ENCODE data around the gene KLHDC10. TPM values are rescaled to one million over a fixed set of nuclear protein-coding genes. Genes with fewer than 3 reads are reported as not detected.
"Not testable (repeated sequence)": the region's sequence is repeated elsewhere in the genome, so short reads cannot be mapped to it uniquely, and the experiment has no call there.

Gene KLHDC10, protein sequence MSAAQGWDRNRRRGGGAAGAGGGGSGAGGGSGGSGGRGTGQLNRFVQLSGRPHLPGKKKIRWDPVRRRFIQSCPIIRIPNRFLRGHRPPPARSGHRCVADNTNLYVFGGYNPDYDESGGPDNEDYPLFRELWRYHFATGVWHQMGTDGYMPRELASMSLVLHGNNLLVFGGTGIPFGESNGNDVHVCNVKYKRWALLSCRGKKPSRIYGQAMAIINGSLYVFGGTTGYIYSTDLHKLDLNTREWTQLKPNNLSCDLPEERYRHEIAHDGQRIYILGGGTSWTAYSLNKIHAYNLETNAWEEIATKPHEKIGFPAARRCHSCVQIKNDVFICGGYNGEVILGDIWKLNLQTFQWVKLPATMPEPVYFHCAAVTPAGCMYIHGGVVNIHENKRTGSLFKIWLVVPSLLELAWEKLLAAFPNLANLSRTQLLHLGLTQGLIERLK
- total RNA-seq, result 18.0 and 20.8 TPM in 2 replicates

GRCh38 chr7:130069978-130070860, at the start of gene KLHDC10:
Gene KLHDC10, plus strand, starts transcription at chr7:130070534. Its CDS starts 110 bp downstream, at chr7:130070644.
- DNase-seq (ENCODE audit: extremely low read depth, low read depth, low spot score), result peak; percentile 95

- no peak for DNase-seq (ENCODE audit: extremely low read depth, low read depth, low spot score)
Observed at GRCh38 chr7:130021105-130021834, 49.1 kb upstream of the KLHDC10 start.

DNA sequence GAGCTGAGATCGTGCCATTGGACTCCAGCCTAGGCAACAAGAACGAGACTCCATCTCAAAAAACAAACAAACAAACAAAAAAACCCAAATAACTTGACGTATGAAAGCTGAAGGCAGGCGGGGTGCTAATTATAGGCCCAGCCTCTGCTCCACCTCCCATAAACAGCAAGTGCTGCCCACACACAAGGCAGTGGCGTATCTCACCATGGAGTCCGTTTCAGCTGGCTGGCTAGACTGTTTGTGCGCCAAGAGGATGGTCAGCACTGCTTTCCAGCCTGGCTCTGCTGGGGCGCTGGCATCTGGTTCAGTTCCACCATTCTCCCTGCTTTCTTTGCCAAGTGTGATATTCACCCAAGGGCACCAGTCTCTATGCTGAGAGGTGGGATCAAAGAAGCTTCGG, 48.2 kb upstream of the KLHDC10 start:
- no peak for DNase-seq (ENCODE audit: extremely low read depth, low read depth, low spot score)

GRCh38 chr7:130022623-130023175, 47.6 kb upstream of the KLHDC10 start:
- no peak for DNase-seq (ENCODE audit: extremely low read depth, low read depth, low spot score)

DNA sequence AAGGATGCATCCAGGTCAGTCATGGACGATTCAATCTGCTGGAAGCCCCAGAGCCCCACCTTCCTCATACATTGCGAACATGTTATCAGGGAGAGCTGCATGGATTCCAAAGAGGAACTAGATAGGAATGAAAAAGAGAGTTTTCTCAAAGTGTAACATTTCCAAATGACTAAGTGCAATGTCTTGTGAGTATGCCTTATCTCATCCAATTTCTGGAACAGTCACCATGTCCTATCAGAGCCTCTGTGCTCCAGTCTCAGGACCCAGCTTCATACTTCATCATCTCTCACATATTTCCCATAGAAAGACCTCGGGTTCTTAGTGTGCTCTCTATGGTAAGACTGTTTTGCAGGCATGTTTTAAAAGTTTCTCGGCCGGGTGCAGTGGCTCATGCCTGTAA, 45.9 kb upstream of the KLHDC10 start:
- no peak for DNase-seq (ENCODE audit: extremely low read depth, low read depth, low spot score)

- DNase-seq (ENCODE audit: extremely low read depth, low read depth, low spot score), result no peak
Observed at GRCh38 chr7:130032698-130033097, 37.6 kb upstream of the KLHDC10 start.

DNA sequence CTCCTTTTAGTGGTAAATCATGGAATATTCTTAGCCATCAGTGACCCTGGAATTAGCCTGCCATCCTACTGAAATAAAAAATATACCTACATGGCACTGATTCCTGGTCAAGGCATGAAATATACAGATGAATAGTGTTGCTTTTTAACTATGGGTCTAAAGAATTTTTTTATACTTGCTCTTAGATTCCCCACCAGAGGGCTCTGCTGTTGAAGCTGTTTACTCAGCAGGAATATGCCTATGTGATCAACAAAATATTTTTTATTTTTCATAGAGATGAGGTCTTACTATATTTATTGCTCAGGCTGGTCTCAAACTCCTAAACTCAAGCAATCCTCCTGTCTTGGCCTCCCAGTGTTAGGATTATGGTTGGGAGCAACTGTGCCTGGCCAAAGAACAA, 32.6 kb upstream of the KLHDC10 start:
- no peak for DNase-seq (ENCODE audit: extremely low read depth, low read depth, low spot score)

DNA sequence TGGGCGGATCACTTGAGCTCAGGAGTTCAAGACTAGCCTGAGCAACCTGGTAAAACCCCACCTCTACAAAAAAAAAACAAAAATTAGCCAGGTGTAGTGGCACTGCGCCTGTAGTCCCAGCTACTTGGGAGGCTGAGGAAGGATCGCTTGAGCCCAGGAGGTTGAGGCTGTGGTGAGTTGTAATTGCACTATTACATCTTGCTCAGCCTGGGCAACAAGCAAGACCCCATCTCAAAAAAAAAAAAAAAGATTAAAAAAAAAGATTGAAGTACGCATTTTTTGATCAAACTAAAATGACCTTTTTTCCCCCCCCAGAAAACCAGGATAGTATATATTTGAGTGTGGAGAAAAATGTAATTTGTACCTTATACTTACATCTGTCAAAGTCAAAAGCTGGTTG, 29.8 kb upstream of the KLHDC10 start:
- DNase-seq (ENCODE audit: extremely low read depth, low read depth, low spot score), result no peak

DNA sequence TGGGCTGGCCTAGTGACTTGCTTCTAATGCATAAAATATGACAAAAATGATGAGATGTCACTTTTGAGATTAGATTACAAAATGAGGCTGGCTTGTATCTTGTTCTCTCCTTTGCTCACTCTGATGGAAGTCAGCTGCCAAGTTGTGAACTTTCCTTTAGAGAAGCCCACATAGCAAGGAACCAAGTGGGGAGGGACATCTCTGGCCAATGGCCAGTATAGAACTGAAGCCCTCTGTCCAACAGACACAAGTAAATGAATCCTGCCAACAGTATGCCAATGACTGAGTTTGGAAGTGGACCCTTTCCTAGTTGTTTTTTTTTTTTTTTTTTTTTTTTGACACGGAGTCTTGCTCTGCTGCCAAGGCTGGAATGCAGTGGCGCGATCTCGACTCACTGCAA, 22.5 kb upstream of the KLHDC10 start:
- DNase-seq (ENCODE audit: extremely low read depth, low read depth, low spot score), result no peak

GRCh38 chr7:130048906-130049305, 21.4 kb upstream of the KLHDC10 start:
- no peak for DNase-seq (ENCODE audit: extremely low read depth, low read depth, low spot score)

DNA sequence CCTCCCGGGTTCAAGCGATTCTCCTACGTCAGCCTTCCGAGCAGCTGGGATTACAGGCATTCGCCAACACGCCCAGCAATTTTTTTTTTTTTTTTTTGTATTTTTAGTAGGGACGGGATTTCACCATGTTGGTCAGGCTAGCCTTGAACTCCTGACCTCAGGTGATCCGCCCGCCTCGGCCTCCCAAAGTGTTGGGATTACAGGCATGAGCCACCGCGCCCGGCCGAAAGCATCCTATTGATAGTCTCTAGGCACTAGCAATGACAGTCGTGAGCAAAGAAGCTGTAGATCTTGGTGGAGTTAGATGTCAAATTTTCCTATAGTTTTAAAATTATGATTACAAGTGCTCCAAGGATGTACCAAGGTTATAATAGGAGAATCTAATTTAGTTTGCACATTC, 18.1 kb upstream of the KLHDC10 start:
- not testable (repeated sequence) for DNase-seq (ENCODE audit: extremely low read depth, low read depth, low spot score)

DNA sequence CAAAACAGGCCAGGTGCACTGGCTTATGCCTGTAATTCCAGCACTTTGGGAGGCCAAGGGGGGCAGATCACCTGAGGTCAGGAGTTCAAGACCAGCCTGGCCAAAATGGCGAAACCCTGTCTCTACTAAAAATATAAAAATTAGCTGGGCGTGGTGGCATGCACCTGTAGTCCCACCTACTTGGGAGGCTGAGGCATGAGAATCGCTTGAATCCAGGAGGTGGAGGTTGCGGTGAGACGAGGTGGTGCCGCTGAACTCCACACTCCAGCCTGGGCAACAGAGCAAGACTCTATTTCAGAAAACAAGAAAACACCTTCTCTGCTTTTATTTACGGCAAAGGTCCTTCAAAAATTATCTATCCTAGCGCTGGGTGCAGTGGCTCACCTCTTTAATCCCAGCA, 15.1 kb upstream of the KLHDC10 start:
- not testable (repeated sequence) for DNase-seq (ENCODE audit: extremely low read depth, low read depth, low spot score)

DNA sequence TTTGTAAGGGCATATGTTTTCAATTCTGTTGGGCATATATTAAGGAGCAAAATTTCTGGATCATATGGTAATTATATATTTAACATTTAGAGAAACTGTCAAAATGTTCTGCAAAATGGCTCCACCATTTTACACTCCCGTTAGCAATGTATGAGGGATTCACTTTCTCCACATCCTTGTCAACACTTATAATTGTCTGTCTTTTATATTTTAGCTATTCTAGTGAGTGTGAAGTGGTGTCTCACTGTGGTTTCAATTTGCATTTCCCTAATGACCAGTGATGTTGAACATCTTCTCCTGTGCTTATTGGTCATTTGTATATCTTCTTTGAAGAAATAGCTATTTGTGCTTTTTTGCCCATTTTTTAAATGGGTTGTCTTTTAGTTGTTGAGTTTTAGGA, 8.1 kb upstream of the KLHDC10 start:
- no peak for DNase-seq (ENCODE audit: extremely low read depth, low read depth, low spot score)

- DNase-seq (ENCODE audit: extremely low read depth, low read depth, low spot score), result no peak
Observed at GRCh38 chr7:130063036-130063435, 7.3 kb upstream of the KLHDC10 start.

GRCh38 chr7:130064580-130064926, 5.8 kb upstream of the KLHDC10 start:
- not testable (repeated sequence) for DNase-seq (ENCODE audit: extremely low read depth, low read depth, low spot score)

DNA sequence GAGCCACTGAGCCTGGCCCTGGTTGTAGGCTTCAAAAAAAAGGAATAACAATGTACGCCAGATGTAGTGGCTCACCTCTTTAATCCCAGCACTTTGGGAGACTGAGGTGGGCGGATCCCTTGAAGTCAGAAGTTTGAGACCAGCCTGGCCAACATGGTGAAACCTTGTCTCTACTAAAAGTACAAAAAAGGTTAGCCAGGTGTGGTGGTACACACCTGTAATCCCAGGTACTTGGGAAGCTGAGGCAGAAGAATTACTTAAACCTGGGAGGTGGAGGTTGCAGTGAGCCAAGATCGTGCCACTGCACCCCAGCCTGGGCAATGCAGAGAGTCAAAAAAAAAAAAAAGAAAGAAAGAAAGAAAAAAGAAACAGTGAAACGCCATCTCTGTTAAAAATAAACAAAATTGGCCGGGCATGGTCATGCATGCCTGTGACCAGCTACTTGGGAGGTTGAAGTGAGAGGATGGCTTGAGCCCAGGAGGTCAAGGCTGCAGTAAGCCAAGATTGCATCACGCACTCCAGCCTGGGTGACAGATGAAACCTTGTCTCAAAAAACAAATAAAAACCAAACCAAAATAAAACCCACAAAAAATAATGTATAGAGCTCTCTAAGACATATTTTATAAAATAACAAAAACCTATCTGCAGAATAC, 4.7 kb upstream of the KLHDC10 start:
- DNase-seq (ENCODE audit: extremely low read depth, low read depth, low spot score), result no peak

GRCh38 chr7:130069179-130069977, 956 bp upstream of the KLHDC10 start:
- no peak for DNase-seq (ENCODE audit: extremely low read depth, low read depth, low spot score)

GRCh38 chr7:130070861-130071622, 708 bp downstream of the KLHDC10 start:
- DNase-seq (ENCODE audit: extremely low read depth, low read depth, low spot score), result no peak
